Uterus (tissue), 2 donors: ENCODE results near the gene MEGF10.

Source experiments
- CTCF ChIP-seq, 4 experiments: fragments of 200-600 bp in 2 of 4; fragments of 450-650 bp in 2 of 4; sonication (generic) in 2 of 4; IDR thresholded peaks; one replicate each; pipeline ENCODE4 v1.5.1; 2016 to 2019; ENCODE audit warnings: antibody characterized with exemption in 4 of 4, mild to moderate bottlenecking in 2 of 4, moderate library complexity in 1 of 4
- POLR2A ChIP-seq, 2 donors: fragments of 450-650 bp; IDR thresholded peaks; one replicate each; pipeline ENCODE4 v1.6.1; 2016; ENCODE audit warnings: antibody characterized with exemption in 2 of 2, mild to moderate bottlenecking in 1 of 2, moderate library complexity in 1 of 2

- TF ChIP-seq POLR2A (IDR thresholded peaks at IDR 0.05) (no peak), CTCF (IDR thresholded peaks at IDR 0.05) (no peak)
These were observed 151.3 kb downstream of the MEGF10 start for GRCh38 chr5:127441799-127442484.
